ELR (cell line): ENCODE data around the gene PTPN9.
"Not testable (repeated sequence)": the region's sequence is repeated elsewhere in the genome, so short reads cannot be mapped to it uniquely, and the experiment has no call there.

ENCODE experiments used
- DNase-seq: peaks from one replicate; pipeline ENCODE4 v3.0.0-alpha.2; 2015; ENCODE audit warnings: low read depth

PTPN9 gene

GRCh38 chr15:75452865-75453702, 126.0 kb downstream of the PTPN9 start:
- peak; percentile 65 for DNase-seq

GRCh38 chr15:75452364-75452864, 126.7 kb downstream of the PTPN9 start:
- DNase-seq: peak; percentile 89

GRCh38 chr15:75451674-75452363, 127.3 kb downstream of the PTPN9 start, which contains the start of gene SIN3A:
SIN3A (minus strand) TSS chr15:75451690; CDS start chr15:75430375, 21,315 bp downstream.
- peak; percentile 100 for DNase-seq

GRCh38 chr15:75451202-75451673, 127.9 kb downstream of the PTPN9 start:
- no peak for DNase-seq

- DNase-seq: peak; percentile 97
Observed at GRCh38 chr15:75450307-75451201, 128.6 kb downstream of the PTPN9 start.

- no peak for DNase-seq
Observed at GRCh38 chr15:75449585-75450306, 129.4 kb downstream of the PTPN9 start.

GRCh38 chr15:75448171-75448570, 130.9 kb downstream of the PTPN9 start:
- not testable (repeated sequence) for DNase-seq

- no peak for DNase-seq
Observed at GRCh38 chr15:75446151-75446550, 133.0 kb downstream of the PTPN9 start.

- DNase-seq: not testable (repeated sequence)
Observed at GRCh38 chr15:75445324-75445723, 133.8 kb downstream of the PTPN9 start.

- peak; percentile 70 for DNase-seq
Observed at GRCh38 chr15:75443972-75444453, 135.1 kb downstream of the PTPN9 start.

GRCh38 chr15:75437721-75438120, 141.4 kb downstream of the PTPN9 start:
- DNase-seq: no peak

- DNase-seq: no peak
Observed at GRCh38 chr15:75436881-75437280, 142.2 kb downstream of the PTPN9 start.

GRCh38 chr15:75431682-75432081, 147.4 kb downstream of the PTPN9 start:
- no peak for DNase-seq

- no peak for DNase-seq
Observed at GRCh38 chr15:75431270-75431669, 147.8 kb downstream of the PTPN9 start.

- no peak for DNase-seq
Observed at GRCh38 chr15:75430259-75430658, 148.9 kb downstream of the PTPN9 start.

- no peak for DNase-seq
Observed at GRCh38 chr15:75428152-75428551, 151.0 kb downstream of the PTPN9 start.

GRCh38 chr15:75425966-75426500, 153.1 kb downstream of the PTPN9 start:
- no peak for DNase-seq

GRCh38 chr15:75422554-75422953, 156.6 kb downstream of the PTPN9 start:
- DNase-seq: no peak

- peak; percentile 7 for DNase-seq
Observed at GRCh38 chr15:75420698-75421097, 158.4 kb downstream of the PTPN9 start.

- DNase-seq: no peak
Observed at GRCh38 chr15:75416584-75416983, 162.5 kb downstream of the PTPN9 start.
